ENCODE data around the gene MBOAT1.
A peak's percentile ranks its signal among the peaks of the same experiment; 100 is the strongest.

The MBOAT1 gene

DNA sequence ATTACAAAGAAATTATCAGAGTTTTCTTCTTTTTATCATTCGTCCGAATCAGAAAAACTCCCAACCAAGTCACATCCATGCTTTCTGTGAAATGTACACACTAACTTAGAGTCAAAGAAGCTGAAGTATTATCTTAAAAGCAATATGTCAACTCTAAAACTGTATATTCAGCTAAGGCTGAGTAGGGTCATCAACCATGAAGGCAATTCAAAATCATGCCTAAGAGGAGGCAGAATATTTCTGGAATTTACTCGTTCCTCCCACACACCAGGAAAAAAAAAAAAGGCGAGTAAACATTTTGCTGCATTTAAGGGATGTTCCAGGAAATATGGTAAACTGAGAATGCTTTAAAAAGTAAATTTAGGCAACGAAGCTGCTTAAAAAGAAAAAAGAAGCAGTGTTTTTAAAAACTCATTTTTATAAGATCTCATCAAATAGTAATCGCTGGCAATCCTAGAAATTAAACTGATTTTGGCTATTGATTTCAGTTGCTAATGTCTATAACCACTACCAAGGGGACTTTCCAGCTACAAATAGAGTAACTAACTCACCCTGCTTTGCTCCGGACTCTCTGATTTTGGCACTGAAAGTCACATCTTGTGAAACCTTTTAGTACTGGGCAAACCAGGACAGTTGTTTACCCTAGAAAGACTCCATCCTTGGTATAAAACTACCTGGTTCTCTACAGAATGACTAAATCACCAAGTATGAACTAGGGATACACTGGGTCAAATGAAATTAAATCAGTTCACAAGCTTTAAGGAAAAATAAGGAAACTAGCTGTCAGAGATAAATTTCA is 82.8 kb downstream of the MBOAT1 start:
- no peak for DNase-seq

DNA sequence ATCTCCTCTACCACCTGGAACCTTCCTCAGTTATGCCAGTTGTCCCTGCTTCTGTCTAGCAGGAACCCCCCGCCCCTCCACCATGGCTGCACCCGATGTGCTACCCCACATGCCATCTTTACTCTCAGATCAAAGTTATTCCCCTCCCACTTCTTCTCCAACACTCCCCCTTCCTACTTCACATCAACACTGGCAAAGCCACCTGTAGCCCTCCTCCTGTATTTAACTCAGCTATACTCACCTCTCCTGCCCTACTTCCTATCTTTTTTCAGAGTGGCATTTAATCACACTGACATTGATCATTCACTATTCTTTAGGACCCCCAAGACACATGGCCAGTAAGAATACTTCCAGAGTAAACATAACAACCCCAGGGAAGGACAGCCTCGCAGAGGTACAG is 84.3 kb downstream of the MBOAT1 start:
- DNase-seq = no peak

DNA sequence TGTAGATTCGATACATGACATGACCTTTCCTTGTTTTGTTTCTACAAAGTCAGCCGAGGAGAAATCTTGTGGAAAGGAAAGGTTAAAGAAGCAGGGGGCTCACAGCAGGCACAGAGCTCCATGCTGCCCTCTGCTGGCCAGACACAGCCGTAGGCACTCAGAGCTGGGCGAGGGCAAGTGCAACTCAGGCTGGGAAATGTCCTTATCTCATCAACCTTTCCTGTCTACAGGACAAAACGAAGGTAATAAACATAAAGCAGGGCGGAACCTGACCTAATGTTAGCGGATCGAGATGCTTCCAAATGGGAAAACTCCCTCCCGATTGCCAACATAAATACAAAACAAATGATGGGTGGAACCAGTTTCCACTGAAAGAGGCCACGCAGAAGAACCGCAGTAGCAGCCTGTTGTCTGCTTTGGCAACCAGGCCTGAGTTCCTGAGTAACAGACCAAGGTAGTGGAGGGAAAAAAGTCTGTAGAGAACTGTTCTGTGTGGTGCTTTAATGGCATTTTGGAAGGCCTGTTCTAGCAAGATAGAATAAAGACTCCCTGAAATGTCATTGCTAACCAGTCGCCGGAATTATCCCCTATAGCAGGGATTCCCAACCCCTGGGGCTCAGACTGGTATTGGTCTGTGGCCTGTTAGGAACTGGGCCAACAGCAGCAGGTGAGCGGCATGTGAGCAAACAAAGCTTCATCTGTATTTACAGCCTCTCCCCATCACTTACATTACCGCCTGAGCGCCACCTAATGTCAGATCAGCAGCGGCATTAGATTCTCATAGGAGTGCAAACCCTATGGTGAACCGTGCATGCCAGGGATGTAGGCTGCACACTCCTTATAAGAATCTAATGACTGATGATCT is 85.2 kb downstream of the MBOAT1 start:
- peak; percentile 80 to 97 (median 90) for DNase-seq

DNA sequence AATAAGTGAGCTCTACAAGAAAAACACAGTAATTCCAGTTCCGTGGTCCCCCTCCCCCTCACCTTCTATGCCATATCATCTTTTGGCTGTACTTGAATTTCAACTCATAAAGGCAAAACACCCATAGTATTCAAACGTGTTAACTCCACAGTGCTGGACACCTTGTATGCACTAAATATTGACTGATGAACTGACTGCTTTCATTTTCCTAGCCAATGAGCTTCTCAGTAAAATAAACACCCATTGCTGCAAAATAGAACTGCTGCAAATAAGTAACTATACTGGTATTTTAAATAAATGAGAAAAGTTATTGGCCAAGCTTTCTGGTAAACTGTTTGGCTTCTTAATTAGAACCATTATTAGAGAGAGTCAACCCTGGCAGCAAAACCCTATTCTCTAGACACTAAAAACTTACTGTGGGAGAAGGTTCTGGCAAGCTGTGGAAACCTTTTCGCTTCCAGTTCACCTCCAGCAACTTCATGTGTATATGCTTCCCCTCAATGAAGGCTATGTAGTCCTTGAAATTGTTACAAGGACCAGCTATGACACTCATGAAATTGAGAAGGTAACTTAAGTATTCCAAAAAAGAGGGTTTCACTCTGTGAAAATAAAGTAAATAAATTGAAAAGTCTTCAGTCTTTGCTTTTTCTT is 86.0 kb downstream of the MBOAT1 start:
- no peak for DNase-seq

DNA sequence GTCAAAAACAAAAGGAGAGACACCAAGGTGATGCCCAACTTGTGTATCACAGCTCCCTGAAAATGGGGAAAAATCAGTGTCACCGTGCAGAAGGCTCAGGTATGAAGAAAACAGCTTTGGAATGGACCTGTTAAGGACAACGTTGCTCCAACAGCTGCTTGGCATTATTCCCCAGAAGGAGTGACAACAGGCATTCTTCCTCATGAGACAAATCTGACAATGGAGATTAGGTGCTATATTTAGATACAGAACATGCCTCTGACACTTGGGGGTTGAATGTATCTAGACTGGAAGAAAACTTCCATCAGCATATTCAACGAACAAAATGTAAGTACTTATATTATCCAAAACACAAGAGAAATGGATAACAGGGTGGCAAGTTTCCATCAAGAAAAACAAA is 87.7 kb downstream of the MBOAT1 start:
- no peak for DNase-seq

DNA sequence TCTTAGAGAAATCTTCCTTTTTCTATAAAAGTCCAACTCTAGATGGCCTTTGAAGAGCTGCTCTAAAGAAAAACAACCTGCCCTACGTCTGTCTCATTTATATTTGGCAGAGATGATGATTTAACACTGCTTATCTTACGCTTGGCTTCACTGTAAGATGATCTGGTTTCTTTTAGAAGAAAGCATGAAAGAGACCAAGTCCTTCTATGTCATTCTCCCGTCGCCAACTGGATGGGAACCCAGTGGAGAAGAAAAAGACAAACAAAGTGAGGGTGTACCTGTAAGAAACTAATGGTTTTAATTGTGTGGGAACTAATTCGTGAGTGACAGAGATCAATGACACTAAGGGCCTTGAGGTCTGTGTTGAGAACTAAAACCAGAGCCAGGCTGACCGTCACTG is 92.8 kb downstream of the MBOAT1 start:
- peak in 1 of 3 experiments; percentile 54 for DNase-seq

DNA sequence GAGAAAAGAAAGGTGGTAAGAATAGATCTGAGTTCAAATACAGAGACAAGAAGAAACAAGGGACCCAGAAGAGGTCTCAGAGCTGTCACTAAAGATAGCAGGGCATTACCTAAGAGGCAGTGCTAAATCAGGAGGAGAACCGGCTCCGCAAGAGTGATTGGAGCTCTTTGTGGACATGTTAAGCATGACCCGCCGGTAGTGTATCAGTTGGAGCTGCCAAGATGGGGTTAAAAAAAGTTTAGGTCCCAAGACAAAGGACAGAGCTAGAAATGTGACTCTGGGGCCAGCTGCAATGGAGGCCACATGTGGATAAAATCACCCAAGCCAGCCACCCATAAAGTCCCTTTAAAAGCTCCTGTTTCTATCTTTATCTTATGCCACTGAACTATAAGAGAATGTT is 93.4 kb downstream of the MBOAT1 start:
- no peak for DNase-seq

DNA sequence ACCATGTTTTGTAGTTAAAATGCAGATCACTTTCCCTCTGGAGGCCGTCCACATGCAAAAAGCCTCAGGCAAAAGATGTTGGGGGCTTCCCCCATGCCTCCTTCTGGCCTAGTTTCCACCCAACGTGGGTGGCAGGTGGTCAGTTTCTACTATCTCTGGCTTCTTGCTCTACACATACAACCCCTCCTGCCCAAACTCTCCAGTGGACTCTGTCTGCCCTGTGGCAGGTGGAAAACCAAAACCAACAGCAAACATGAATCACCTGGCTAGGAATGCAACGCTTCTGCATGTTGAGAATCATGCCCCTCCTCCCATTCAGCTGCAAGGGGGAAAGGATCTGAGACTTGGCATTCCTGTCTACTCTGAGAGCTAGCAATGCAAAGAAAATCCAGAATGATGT is 94.8 kb downstream of the MBOAT1 start:
- DNase-seq = peak in 2 of 3 experiments; percentile 2 to 16

DNA sequence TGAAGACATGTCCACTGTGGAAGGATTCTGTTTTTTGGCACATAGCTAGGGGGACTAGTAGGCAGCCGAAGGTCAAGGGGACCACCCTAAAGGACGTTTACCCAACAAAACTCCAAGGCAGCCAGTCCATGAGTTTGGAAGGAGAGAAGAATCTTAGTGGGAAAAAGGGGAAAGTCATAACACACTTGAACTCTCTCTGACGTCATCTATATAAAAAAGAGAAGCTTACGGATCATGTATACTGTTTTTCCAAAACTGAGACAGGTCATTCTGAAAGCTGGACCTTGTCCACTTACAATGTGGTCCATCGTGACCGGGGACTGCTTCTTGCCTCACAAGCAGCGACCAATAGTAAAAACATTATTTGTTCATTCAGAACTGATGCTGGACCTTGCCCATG is 95.5 kb downstream of the MBOAT1 start:
- no peak for DNase-seq

DNA sequence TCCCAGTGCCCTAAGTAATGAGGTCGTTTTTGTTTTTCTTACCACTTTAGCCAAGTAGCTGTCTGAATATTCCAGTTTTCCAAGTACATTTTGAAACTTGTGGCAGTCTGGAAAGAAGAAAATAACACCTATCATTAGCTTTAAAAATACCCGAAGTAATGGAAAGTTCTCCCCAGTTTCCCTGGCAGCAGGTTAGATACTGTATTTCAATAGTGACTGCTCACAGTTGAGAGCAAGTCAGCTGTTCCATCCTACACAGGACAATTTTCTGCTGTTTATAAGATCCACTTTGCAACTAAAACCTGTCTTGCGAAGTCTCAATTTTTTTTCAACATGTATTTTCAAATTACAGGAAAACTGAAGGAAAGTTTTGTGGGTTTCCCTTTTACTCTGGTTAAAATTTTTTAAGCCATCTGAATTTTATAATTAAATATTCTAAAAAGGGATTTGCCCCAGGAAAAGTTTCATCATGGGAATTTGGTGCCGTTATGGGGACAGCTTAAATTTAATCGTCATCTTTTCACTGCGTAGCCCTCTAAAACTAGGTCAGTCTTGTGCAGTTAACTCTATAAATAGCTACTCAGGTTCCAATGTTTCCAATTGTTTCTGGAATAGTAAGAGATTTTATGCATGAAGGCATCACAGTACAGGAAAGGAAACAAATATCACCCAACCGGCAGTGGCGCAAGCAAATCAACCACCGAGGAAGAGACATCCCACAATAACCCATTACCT is 96.9 kb downstream of the MBOAT1 start:
- DNase-seq = no peak

DNA sequence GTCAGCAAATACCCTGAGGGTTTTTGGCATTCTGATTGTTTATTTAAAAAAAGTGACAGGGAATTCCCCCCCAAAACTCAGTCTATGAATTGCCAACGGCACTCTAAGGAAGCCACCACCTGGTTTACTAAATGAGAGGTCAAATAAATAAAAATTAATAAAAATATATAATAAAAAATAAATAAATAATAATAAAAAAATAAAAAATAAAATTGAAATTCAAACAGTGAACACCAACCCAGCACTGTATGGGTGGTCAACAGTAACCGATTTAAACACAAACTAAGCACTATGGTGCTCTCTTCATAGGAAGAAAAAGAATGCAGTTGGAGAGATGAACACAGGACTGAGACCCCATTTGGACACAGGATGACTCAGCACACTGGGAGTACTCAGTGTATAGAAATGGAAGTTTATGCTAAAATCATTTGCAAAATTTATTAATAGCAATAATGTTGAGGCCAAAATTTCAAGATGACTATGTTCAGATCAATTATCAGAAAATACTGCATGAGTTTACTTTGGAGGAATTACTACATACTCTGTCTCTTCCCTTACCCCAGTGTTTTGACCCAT is 98.5 kb downstream of the MBOAT1 start:
- DNase-seq = no peak

DNA sequence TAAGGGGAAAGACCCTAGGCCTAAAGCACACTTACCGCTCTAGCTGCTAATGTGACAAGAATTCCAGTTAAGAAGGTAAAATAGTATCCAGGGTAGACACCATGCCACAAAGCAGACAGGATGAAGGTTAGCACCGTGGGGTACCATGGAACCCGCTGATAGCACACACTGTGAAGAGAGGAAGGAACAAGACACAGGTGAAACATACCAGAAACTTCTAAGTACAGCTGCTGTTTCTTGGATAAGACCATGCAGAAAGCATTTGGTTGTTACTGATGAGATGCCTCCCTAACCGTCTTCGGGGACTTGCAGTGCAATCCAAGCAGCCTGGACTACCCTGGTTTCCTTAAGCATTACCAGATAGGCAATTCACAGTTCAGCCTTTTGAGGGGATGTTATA is 99.4 kb downstream of the MBOAT1 start:
- no peak for DNase-seq

DNA sequence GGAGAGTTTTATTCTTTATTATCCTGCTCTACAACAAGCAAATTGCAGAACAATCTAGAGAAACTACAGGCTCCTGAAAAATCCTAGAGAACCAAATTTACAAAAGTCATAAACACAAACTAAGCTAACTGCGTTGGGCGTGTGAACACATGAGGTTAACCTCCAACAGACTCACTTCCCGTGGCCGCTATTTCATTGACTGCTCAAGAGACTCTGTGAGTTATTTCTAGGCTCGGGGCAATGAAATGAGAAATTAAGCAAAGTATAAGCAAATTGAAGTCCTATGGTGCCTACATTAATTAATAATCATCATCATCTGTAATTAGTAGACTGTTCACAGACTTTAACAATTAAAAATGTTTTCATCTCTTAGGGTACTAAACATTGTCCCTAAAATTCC is 100.0 kb downstream of the MBOAT1 start:
- DNase-seq = no peak

DNA sequence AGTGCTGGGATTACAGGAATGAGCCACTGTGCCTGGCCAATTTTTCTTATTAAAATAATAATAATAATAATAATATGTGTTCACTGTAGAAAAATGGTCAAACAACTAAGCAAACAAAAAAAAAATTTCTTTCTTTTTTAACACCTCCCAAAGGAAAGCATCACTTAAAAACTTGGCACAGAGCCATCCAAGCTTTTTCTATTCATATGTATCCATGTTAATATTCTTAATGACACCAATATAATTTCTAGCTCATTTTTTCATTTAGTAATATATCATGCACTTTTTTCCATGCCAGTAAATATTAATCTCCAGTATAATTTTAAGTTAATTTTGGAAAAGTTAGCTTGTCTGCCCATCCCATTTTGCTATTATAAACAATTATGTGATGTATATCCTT is 101.8 kb downstream of the MBOAT1 start:
- peak in 1 of 3 experiments; percentile 20 for DNase-seq

DNA sequence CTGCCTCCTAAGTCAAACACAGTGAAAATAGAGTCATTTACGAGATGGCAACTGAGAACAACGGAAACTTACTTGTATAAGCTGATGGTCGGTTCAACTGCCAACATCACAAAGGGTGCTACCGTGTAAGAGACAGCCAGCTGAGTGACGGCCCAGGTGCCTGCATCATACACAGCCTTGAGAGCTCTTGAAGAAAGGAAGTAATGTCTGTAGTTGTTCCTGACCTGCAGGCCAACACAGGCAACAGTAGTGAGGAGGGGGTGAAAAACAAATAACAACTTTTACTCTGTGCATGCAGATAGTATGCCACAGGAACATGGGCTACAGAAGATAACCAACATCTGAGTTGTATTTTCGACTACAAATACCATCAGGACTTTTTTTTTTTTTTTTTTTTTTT is 102.7 kb downstream of the MBOAT1 start:
- no peak for DNase-seq

DNA sequence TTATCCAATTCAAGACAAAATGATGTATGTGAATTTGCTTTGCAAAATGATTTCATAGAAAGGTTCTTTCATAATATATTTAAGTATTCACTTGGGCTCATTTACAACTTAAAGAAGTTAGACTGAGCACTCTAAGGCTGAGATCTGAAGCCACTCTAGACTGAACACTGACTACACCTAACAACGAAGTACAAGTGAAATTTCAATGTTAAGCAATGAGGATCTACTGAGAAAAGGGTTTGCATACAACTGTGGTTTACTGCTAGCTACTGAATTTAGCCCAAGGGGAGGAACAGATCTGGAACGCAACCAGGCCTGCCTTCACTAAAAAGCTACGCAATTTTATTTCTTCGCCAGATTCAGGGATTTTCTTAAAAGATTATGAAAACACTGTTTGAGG is 106.4 kb downstream of the MBOAT1 start:
- no peak for DNase-seq

DNA sequence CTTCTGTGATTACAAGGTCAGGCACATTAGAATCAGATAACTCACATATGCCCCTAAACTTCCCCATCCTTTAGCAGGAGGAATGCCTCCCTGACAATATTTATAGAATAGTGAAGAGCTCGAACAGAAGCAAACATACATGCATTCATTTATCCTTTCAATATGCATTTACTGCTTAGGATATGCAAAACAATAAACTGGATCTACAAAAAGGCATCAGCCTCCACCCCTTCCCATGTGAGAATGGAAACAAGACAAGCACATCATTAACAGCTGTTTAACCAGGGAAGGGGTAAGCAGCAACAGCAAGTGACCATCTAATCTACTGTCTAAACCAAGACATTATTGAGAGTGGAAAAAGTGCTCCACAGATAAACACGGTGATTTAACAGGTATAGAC is 107.6 kb downstream of the MBOAT1 start:
- DNase-seq = no peak

DNA sequence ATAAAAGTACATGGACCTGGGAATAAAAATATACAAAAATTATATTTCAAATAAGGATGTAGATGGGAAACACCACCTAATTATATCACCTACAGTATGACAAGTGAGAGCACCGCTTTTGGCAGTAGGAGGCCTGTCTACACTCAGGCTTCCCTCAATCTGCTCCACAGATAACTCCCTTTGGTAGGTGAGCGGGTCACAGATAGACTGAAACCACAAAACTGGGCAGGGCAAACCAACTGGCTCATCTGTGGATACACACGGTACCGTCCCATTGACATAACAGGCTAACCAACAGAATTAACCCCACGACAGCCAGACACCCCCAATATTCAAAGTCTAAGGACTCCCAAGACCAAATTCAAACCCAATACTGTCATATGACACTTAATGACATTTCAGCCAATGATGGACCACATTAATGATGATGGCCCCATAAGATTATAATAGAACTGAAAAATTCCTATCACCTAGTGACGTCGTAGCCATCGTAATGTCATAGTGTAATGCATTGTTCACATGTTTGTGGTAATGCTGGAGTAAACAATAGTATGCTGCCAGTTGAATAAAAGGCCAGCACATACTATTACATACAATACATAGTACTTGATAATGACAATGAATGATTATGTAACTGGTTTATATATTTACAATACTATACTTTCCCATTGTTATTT is 109.7 kb downstream of the MBOAT1 start:
- DNase-seq = no peak

DNA sequence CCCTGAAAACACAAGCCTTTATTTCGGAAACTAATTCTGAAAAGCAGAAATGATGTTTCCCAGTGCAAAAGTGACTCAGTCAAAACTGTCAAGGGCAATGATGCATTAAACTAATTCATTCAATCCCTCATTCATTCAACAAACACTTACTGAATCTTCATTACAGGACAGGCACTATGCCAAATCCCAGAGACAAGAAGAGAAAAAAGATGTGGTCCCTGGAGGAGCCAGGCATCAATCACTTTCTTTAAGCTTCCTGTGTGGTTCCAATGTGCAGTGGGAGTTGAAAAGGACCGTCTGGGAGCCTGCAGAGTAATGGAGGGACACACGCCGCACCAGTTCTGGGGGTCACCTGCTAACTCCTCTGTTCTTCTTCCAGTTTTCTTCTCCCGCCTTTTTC is 113.1 kb downstream of the MBOAT1 start:
- no peak for DNase-seq

DNA sequence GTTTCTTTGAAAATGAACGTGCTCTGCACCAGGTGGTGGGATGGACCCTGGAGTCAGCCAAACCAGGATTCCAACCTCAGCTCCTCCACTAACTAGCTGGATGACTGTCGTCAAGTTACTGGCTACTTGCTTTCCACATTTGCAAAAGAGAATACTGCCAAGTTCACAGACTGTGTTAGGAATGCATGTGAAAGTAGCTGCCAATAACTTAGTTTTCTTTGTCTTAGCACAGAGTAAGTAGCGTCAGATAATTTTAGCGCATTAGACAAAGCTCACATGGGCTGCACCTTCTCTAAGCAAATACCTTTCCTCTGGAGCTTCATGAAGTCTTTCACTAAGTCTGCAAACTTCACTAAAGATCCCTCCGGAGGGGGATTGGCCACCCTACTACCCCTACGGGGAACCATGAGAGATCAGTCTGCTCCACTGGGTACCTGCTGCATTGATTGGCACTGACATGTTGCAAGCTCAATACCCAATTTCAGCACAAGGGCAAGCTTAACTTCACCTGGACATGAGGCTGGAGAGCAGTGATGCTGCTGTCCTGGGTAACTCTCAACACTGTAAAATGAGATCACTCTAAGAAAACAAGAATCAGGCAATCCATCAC is 113.9 kb downstream of the MBOAT1 start:
- DNase-seq = no peak

DNA sequence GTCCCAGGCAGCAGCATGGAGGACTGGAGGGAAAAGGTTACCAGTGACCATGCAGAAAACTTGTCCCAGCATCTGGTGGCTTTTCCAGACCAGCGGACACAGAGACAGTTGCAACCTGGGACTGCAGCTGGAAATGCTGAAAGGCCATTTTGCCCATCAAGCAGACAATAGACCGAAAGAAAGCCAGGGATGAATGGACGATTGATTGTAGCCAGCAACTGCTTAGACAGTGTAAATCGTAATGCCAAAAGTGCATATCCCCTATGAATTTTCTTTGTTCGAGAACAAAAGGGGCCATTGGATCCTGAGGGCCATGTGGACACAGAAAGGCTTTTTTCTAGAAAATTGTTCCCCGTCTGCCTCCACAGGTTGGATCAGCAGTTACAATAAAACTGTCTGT is 115.7 kb downstream of the MBOAT1 start:
- no peak for DNase-seq

DNA sequence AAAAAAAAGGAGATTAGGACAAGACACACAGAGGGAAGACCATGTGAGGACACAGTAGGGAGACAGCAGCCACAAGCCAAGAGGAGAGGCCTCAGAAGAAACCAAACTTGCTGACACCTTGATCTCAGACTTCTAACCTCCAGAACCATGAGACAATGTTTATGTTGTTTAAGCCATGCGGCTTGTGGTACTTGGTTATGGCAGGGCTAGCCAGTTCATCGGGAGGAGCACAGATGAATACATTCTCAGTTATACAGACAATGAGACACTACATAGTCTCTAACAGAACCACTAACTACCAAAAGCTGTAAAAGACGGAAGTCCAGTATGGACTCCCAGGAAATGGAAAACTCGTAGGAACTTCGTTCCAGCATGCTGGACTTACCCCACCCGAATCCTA is 116.8 kb downstream of the MBOAT1 start:
- no peak for DNase-seq

Measured in NCI-H1417 (cell line).